HG03039 (cell line): ENCODE measurements around the gene SH3PXD2A.
"Not testable (repeated sequence)": the region's sequence is repeated elsewhere in the genome, so short reads cannot be mapped to it uniquely, and the experiment has no call there.

Experiments used
- ATAC-seq: cut with Tn5 transposase; IDR thresholded peaks from one replicate; pipeline ENCODE4 v1.9.1; 2021; ENCODE audit warnings: mild to moderate bottlenecking, moderate library complexity; ENCODE audit not compliant: unreplicated experiment

SH3PXD2A gene

DNA sequence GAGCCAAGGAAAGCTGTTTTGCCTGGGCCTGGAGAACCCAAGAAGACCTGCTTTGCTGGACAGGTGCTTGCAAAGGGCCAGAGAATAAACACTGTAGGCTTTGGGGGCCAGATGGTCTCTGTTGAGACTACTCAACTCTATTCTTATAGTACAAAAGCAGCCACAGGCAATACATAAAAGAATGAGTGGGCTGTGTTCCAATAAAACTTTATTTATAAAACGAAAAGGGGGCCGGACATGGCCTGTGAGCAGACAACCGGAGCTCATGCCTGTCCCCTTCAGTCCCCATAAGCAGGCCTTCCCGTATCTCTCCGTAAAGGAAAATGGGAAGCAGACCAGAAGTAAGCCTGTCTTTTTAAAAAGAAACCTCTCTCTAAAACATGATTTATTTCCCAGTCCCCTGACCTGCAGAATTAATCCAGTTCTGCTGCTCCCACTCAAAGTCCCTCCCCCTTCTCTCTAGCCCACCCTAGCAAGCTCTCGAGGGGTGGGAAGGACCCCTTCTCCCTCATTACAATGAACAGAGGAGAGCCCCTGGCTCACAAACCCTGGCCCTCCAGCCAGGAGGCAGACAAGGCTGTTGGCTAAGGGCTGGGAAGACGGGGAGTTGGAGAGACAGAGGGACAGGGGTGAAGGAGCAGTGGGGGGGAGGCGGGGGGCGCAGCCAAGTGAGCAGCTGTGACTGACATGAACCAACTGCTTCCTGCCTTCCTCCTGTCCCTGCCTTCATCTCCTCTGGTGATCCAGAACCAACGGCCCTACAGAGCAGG lies 184.1 kb downstream of the SH3PXD2A start:
- ATAC-seq: no peak

GRCh38 chr10:103669944-103670343 lies 185.4 kb downstream of the SH3PXD2A start:
- ATAC-seq: no peak

GRCh38 chr10:103669243-103669929 lies 186.0 kb downstream of the SH3PXD2A start:
- no peak for ATAC-seq

DNA sequence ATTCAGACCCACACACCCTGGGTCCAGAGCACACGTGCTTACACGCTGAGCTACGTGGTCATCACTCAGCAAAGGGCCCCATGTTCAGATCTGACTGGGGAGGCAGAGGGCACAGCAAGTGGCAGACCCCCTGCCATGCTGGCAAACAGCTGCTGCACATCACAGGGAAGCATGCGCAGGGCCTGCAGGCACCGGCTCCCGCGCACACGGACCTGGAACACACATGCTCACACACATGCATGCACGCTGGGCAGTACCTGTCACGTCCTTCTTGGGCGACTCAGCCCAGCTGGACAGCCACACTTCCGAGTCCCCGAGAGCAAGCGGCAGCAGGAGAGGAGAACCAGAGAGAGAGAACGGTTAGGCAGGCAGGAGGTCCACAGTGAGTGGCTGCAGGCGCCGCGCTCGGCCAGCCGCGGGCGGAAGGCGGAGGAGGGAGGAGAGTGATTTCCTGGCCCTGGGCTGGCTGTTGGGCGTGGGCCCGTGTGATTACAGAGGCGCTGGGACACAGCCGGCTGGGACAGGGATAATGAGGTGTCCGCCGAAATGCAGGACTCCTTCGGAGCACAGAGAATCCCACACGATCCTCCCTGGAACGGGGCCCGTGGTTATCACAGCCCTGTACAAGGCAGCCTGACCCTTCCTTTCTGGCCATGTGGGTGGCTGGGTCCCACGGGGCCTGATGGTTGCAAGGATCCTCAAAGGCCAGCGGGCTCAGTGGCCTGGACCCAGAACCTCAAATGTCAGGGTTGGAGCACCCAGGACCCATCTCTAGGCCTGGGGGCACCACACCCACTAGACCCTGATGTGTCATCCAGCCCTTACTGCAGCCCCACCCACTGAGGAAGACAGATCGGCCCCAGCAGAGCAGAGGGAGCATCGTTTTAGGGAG lies 186.8 kb downstream of the SH3PXD2A start:
- ATAC-seq: no peak

DNA sequence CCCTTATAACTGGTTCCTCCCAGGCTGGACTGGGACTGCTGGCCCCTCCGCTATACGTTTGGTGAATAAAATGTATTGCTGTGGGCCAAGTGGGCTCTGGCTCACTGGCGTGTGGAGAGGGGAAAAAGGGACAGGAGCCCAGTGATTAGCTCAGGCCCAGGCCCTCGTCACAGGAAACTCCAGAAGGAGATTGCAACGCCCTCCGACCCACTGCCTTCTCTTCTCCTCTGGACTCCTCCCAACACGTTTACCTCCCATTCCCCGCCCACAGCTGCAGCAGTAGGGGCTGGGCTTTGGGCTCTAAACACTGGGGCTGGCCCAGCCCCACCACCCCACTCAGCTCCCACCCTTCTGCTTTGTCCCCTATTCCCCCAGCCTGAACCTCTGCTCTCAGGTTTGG lies 188.0 kb downstream of the SH3PXD2A start:
- ATAC-seq: no peak

GRCh38 chr10:103666762-103667150 lies 188.6 kb downstream of the SH3PXD2A start:
- no peak for ATAC-seq

DNA sequence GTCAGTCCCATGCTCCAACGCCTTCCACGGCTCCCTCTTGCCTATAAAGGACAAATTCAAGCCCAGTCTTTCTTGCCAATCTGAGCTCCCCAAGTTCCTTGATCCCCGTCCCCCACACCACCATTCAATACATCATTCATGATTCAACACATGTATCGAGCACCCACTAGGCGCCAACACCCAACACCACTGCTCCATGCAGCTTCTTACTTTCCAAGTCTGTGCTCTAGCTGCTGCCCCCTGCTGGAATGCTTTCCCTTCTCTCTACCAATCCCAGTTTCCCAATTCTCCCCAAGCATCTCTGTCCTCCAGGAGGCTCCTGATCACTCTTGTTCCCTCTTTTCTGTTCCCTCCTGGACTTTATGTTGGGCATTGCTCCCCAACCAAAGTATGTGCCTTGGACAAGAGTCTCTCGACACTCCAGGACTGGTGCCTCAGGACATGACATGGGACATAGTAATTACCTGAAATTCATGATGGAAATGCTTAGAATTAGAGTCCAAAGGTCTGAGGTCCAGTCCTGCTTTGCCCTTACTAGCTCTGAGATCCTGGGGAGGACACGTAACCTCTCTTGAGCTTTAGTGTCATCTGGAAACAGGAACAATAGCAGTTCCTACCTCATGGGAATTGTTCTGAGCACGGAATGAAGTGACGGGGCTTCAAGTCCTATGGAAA lies 189.2 kb downstream of the SH3PXD2A start:
- ATAC-seq: no peak

- no peak for ATAC-seq
Observed at GRCh38 chr10:103665162-103665889, 190.1 kb downstream of the SH3PXD2A start.

DNA sequence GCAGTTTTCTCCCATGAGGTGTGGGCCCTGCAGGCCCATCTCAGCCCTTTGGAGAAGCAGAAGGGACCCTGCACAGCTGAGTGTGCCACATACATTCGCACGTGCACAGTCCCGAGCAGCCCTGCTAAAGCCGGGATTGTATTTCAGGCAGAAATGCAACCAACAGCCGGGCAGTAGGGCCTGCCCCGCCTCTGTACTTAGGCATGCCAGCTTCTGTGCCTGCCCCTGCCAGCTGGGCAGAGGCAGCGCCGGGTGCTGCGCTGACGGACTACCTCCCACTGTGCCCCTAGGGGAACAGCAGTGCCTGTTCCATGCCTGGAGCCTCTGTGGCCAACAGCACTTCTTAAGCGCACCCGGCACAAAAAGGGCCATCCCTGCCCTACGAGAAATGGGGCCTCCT lies 191.6 kb downstream of the SH3PXD2A start:
- no peak for ATAC-seq

GRCh38 chr10:103663236-103663635 lies 192.1 kb downstream of the SH3PXD2A start:
- no peak for ATAC-seq

DNA sequence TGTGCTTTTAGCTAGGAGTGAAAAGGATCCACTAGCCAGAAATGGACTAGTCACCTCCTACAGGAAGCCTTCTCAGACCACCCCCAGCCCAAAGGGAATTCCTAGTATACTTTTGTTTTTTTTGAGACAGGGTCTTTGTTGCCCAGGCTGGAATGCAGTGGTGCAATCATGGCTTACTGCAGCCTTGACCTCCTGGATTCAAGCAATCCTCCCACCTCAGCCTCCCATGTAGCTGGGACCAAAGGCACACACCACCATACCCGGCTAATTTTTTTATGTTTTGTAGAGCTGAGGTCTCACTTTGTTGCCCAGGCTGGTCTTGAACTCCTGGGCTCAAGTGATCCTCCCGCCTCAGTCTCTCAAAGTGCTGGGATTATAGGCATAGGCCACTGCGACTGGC lies 192.7 kb downstream of the SH3PXD2A start:
- ATAC-seq: not testable (repeated sequence)

DNA sequence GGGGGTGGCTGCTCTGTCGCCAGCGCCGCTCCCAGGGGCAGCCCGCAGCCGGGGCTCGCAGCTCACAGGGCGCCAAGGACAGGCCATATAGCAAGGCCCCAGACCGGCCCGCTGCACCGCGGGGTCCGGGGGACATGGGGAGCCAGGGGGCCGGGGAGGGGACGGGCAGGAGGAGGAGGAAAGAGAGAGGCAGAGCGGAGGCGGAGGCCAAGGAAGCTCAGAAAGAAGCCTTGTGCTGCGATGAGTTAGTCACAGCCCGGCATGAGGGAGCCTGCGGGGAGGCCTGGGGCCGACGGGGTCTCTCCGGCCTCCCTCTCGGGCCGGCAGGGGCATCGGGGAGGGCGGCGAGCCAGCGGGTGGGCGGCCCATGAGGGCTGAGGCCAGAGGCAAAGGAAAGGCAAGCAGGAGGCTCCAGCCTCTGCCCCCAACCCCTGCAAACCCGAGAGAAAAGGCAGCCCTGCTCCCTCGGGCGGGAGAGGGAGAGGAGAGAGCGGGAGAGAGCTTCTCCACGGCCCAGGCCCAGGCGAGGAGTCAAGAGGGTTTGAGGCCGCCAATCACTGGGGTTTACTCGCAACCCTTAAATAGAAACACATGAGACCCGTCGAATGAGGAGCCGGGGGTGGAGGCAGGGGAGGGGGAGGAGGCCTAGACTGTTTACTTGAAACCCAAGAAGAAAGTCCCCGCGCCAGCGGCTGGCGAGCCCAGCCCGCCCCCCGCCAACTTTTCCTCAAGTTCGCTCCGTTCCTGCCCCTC lies 194.0 kb downstream of the SH3PXD2A start:
- ATAC-seq: no peak

- ATAC-seq: peak; percentile 4
Observed at GRCh38 chr10:103660364-103661197, 194.8 kb downstream of the SH3PXD2A start.

- peak; percentile 86 for ATAC-seq
Observed at GRCh38 chr10:103659674-103660363, 195.6 kb downstream of the SH3PXD2A start.

DNA sequence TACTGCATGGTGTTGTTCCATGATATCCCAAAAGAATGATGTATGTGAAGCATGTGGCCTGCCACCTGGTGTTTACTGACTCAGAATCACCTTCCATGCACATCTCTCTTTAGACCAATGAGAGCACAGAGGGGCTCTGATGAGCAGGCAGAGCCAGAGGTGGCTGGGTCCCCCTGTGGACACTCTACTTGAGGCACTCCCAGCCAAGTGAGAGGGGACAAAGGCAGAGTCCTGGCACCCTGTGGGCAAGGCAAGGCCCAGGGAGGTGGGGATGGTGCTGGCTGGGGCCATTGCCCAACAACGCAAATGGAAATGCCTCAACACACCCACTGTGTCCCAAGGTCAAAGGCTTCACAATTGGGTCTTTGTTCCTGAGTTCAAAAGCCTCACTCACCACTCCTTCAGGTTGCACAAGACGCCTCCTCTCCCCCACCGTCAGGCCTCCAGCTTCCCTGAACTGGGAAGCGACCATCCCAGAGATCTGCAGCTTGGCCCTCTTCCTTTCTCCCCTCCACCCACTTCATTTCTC lies 197.3 kb downstream of the SH3PXD2A start:
- ATAC-seq: no peak

GRCh38 chr10:103657061-103657591 lies 198.2 kb downstream of the SH3PXD2A start:
- ATAC-seq: no peak

DNA sequence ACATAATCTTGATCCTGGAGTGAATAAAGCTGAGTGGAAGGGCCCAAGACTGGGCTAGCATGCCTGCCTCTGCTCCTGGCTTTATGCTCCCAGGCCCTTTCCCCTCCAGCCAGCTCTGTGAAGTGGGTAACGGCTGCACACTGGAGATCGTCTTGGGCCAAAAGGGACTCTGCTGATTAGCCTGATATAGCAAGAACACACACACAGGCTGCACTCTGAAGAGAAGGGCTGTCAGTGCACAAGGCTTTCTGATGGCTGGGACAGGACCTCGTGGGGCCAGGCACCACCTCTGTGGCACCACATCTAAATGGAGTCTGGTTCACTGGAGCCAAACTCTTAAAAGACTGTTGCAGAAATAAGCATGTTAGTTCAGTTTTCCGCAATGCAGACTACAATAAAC lies 200.5 kb downstream of the SH3PXD2A start:
- ATAC-seq: no peak
